Muscle layer of colon (tissue), 2 donors: Measurements from ENCODE around the gene B4GALT1.
"Not testable (repeated sequence)": the region's sequence is repeated elsewhere in the genome, so short reads cannot be mapped to it uniquely, and the experiment has no call there.

Experiments
- H3K27ac ChIP-seq: one replicate; pipeline ENCODE4 v1.7.0; 2013; ENCODE audit warnings: low read depth, mild to moderate bottlenecking, low read length, moderate library complexity
- H3K27me3 ChIP-seq, 2 donors: one replicate each; pipeline ENCODE4 v1.7.0; 2013; ENCODE audit warnings: low read length in 2 of 2, mild to moderate bottlenecking in 2 of 2; ENCODE audit not compliant: insufficient read depth in 2 of 2, control insufficient read depth in 1 of 2
- H3K36me3 ChIP-seq: one replicate; pipeline ENCODE4 v1.7.0; 2013; ENCODE audit warnings: mild to moderate bottlenecking, low read length; ENCODE audit not compliant: insufficient read depth
- H3K4me1 ChIP-seq: one replicate; pipeline ENCODE4 v1.7.0; 2013; ENCODE audit warnings: mild to moderate bottlenecking, low read length; ENCODE audit not compliant: insufficient read depth
- H3K4me3 ChIP-seq, 2 donors: one replicate each; pipeline ENCODE4 v1.7.0; 2013; ENCODE audit warnings: low read length in 2 of 2, low read depth in 1 of 2, mild to moderate bottlenecking in 1 of 2, moderate library complexity in 1 of 2
- H3K9ac ChIP-seq: one replicate; pipeline ENCODE4 v1.7.0; 2013; ENCODE audit warnings: low read length
- H3K9me3 ChIP-seq: one replicate; pipeline ENCODE4 v1.7.0; 2013; ENCODE audit warnings: mild to moderate bottlenecking, low read length
- donor health status: abdominal sarcoma.
- donor health status: Adenocarcinoma of cecum.

The B4GALT1 gene

GRCh38 chr9:33102551-33103210 lies 64.5 kb downstream of the B4GALT1 start:
- Histone ChIP-seq H3K4me1 (no peaks in the 10 kb centered on the region), H3K4me3 (no peak overlapping the region), H3K36me3 (no peaks in the 10 kb centered on the region), H3K27me3 (no peaks in the 10 kb centered on the region), H3K27ac (no peak overlapping the region), H3K9me3 (no peaks in the 10 kb centered on the region), H3K9ac (no peak overlapping the region)

DNA sequence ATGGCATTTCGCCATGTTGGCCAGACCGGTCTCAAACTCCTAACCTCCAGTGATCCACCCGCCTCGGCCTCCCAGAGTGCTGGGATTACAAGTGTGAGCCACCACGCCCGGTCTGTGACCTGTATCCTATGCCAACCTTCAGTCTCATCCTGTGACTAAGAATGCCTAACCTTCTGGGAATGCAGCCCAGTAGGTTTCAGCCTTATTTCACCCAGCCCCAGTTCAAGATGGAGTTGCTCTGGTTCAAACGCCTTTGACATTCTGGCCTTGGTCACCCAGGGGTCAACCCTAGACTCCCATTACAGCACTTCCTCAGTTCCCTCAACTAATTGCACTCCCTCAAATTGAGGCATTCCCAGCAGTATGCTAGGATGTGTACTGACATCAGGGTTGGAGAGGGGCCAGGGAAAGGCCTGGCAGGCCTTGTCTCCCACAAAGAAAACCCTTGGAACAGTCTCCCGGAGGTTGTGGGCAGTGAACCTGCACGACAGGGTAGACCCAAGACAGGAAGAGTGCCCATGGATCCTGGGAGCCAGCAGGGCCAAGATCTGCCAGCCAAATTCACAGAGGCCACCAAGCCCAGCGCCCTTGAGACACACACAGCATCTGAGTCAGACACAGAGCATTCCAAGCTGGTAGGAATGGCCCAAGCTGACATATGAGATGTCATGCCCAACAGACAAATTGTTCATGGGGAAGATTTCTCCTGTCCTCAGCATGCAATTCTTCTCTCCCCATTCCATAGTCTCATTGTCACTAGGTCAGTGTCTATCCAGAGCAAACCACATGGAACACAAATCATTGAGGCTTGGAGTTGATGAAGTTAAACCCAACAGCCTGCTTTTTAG lies 65.8 kb downstream of the B4GALT1 start:
- Histone ChIP-seq H3K4me3 (no peak overlapping the region), H3K27me3 (no peaks in the 10 kb centered on the region), H3K9me3 (no peaks in the 10 kb centered on the region), H3K4me1 (no peaks in the 10 kb centered on the region), H3K9ac (no peak overlapping the region), H3K36me3 (no peaks in the 10 kb centered on the region), H3K27ac (no peak overlapping the region)

- H3K4me3 ChIP-seq: no peak overlapping the region
- no peaks in the 10 kb centered on the region for H3K4me1 ChIP-seq
- no peaks in the 10 kb centered on the region for H3K27me3 ChIP-seq
- no peak overlapping the region for H3K27ac ChIP-seq
- H3K36me3 ChIP-seq: no peaks in the 10 kb centered on the region
- H3K9ac ChIP-seq: no peak overlapping the region
- H3K9me3 ChIP-seq: no peaks in the 10 kb centered on the region
Measured at GRCh38 chr9:33099754-33100153, 67.4 kb downstream of the B4GALT1 start.

GRCh38 chr9:33097192-33097591 lies 69.9 kb downstream of the B4GALT1 start:
- no peaks in the 10 kb centered on the region for H3K4me1 ChIP-seq
- no peaks in the 10 kb centered on the region for H3K9me3 ChIP-seq
- no peak overlapping the region for H3K9ac ChIP-seq
- no peaks in the 10 kb centered on the region for H3K27me3 ChIP-seq
- H3K4me3 ChIP-seq: no peak overlapping the region
- H3K27ac ChIP-seq: no peak overlapping the region
- no peaks in the 10 kb centered on the region for H3K36me3 ChIP-seq

- Histone ChIP-seq H3K36me3 (no peaks in the 10 kb centered on the region), H3K27me3 (no peaks in the 10 kb centered on the region), H3K27ac (no peak overlapping the region), H3K9me3 (no peaks in the 10 kb centered on the region), H3K9ac (no peak overlapping the region), H3K4me1 (no peaks in the 10 kb centered on the region), H3K4me3 (no peak overlapping the region)
Measured at GRCh38 chr9:33092634-33093033, 74.5 kb downstream of the B4GALT1 start.

DNA sequence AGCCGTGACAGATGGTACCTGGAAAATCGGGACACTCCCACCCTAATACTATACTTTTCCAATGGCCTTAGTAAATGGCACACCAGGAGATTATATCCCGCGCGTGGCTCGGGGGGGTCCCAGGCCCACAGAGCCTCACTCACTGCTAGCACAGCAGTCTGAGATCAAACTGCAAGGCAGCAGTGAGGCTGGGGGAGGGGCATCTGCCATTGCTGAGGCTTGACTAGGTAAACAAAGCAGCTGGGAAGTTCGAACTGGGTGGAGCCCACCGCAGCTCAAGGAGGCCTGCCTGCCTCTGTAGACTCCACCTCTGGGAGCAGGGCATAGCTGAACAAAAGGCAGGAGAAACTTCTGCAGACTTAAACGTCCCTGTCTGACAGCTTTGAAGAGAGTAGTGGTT lies 81.5 kb downstream of the B4GALT1 start:
- H3K27ac ChIP-seq, H3K36me3 ChIP-seq, H3K9ac ChIP-seq, H3K4me3 ChIP-seq, H3K9me3 ChIP-seq, H3K27me3 ChIP-seq: not testable (repeated sequence)
- H3K4me1 ChIP-seq: peaks cover 11% of the 10 kb centered on the region

GRCh38 chr9:33082538-33083326 lies 84.4 kb downstream of the B4GALT1 start:
- H3K27me3 ChIP-seq: no peaks in the 10 kb centered on the region
- no peak overlapping the region for H3K27ac ChIP-seq
- H3K9ac ChIP-seq: no peak overlapping the region
- no peaks in the 10 kb centered on the region for H3K9me3 ChIP-seq
- peaks cover 12% of the 10 kb centered on the region for H3K4me1 ChIP-seq
- H3K4me3 ChIP-seq: no peak overlapping the region
- no peaks in the 10 kb centered on the region for H3K36me3 ChIP-seq

- H3K27ac ChIP-seq: no peak overlapping the region
Measured at GRCh38 chr9:33082128-33082527, 85.0 kb downstream of the B4GALT1 start.

GRCh38 chr9:33081128-33081851 lies 85.8 kb downstream of the B4GALT1 start:
- H3K4me3 ChIP-seq: no peak overlapping the region
- H3K4me1 ChIP-seq: peaks cover 12% of the 10 kb centered on the region
- H3K9ac ChIP-seq: peak overlapping the region; percentile 14
- H3K36me3 ChIP-seq: no peaks in the 10 kb centered on the region
- no peaks in the 10 kb centered on the region for H3K9me3 ChIP-seq
- no peaks in the 10 kb centered on the region for H3K27me3 ChIP-seq
- no peak overlapping the region for H3K27ac ChIP-seq

More at GRCh38 chr9:33082128-33082527, 85.0 kb downstream of the B4GALT1 start:
- H3K27me3 ChIP-seq: no peaks in the 10 kb centered on the region
- H3K36me3 ChIP-seq: no peaks in the 10 kb centered on the region
- no peak overlapping the region for H3K9ac ChIP-seq
- peaks cover 12% of the 10 kb centered on the region for H3K4me1 ChIP-seq
- no peaks in the 10 kb centered on the region for H3K9me3 ChIP-seq
- H3K4me3 ChIP-seq: no peak overlapping the region

GRCh38 chr9:33080534-33080933 lies 86.6 kb downstream of the B4GALT1 start:
- H3K36me3 ChIP-seq: no peaks in the 10 kb centered on the region
- peaks cover 19% of the 10 kb centered on the region for H3K4me1 ChIP-seq
- H3K4me3 ChIP-seq: no peak overlapping the region
- no peaks in the 10 kb centered on the region for H3K9me3 ChIP-seq
- H3K9ac ChIP-seq: no peak overlapping the region
- H3K27ac ChIP-seq: no peak overlapping the region
- no peaks in the 10 kb centered on the region for H3K27me3 ChIP-seq
